HG03565 (cell line): ENCODE measurements around the gene SLC29A1.

ENCODE experiments used
- ATAC-seq: cut with Tn5 transposase; IDR thresholded peaks from one replicate; pipeline ENCODE4 v1.9.1; 2021; ENCODE audit warnings: mild to moderate bottlenecking, moderate library complexity; ENCODE audit not compliant: unreplicated experiment

SLC29A1 gene

GRCh38 chr6:44234101-44235025 lies 11.0 kb downstream of the SLC29A1 start:
- no peak for ATAC-seq

- ATAC-seq, result no peak
Observed at GRCh38 chr6:44235269-44235668, 11.9 kb downstream of the SLC29A1 start.

- no peak for ATAC-seq
Observed at GRCh38 chr6:44235891-44236516, 12.6 kb downstream of the SLC29A1 start.

- no peak for ATAC-seq
Observed at GRCh38 chr6:44237021-44237812, 13.8 kb downstream of the SLC29A1 start.

- ATAC-seq, result peak; percentile 71
Observed at GRCh38 chr6:44237813-44238433, 14.5 kb downstream of the SLC29A1 start.

- no peak for ATAC-seq
Observed at GRCh38 chr6:44238687-44239350, 15.4 kb downstream of the SLC29A1 start.

GRCh38 chr6:44243345-44243744 lies 19.9 kb downstream of the SLC29A1 start:
- ATAC-seq, result no peak

- no peak for ATAC-seq
Observed at GRCh38 chr6:44245391-44245911, 22.1 kb downstream of the SLC29A1 start.

GRCh38 chr6:44245912-44246662 lies 22.7 kb downstream of the SLC29A1 start:
- peak; percentile 41 for ATAC-seq

- peak; percentile 46 for ATAC-seq
Observed at GRCh38 chr6:44246663-44247337, 23.4 kb downstream of the SLC29A1 start, which contains the start of gene HSP90AB1. TSS of gene HSP90AB1 (plus strand) at chr6:44247101. CDS start at chr6:44248630, 1,529 bp downstream.

- ATAC-seq, result peak; percentile 7
Observed at GRCh38 chr6:44247338-44248302, 24.2 kb downstream of the SLC29A1 start.

GRCh38 chr6:44248579-44248978 lies 25.2 kb downstream of the SLC29A1 start:
- ATAC-seq, result no peak

- no peak for ATAC-seq
Observed at GRCh38 chr6:44249082-44249748, 25.8 kb downstream of the SLC29A1 start.

- ATAC-seq, result no peak
Observed at GRCh38 chr6:44250067-44250717, 26.8 kb downstream of the SLC29A1 start.

GRCh38 chr6:44250718-44251123 lies 27.3 kb downstream of the SLC29A1 start:
- no peak for ATAC-seq
